Calu3 (cell line): ENCODE data around the gene MRFAP1. TPM values are rescaled to one million over a fixed set of nuclear protein-coding genes. Genes with fewer than 3 reads are reported as not detected.
"Not testable (repeated sequence)": the region's sequence is repeated elsewhere in the genome, so short reads cannot be mapped to it uniquely, and the experiment has no call there.

Experiments
- BruUV-seq: library from RNA; stranded (reverse); fragments of 400-500 nt; replicated peaks from 2 replicates; lab custom pipeline; 2021; lab: Mats Ljungman, UMichigan
- CTCF ChIA-PET: fragments of 300-600 bp; sonication (Branson Sonifier 250); formaldehyde crosslinking; loops from one replicate; lab custom pipeline; 2022; ENCODE audit warnings: antibody characterized with exemption; lab: Charles Lee
- DNase-seq: peaks from one replicate; pipeline ENCODE4 v3.0.0; 2022
- H3K27ac Mint-ChIP-seq: one replicate; pipeline ENCODE4 v1.8.0; 2022; ENCODE audit warnings: mixed read lengths; ENCODE audit not compliant: unreplicated experiment
- H3K27me3 Mint-ChIP-seq: one replicate; pipeline ENCODE4 v1.8.0; 2022; ENCODE audit warnings: mixed read lengths; ENCODE audit not compliant: unreplicated experiment
- H3K36me3 Mint-ChIP-seq: one replicate; pipeline ENCODE4 v1.8.0; 2022; ENCODE audit warnings: mild to moderate bottlenecking, moderate library complexity, mixed read lengths; ENCODE audit not compliant: insufficient read depth, unreplicated experiment
- H3K4me1 Mint-ChIP-seq: one replicate; pipeline ENCODE4 v1.8.0; 2022; ENCODE audit warnings: mild to moderate bottlenecking, low read depth, mixed read lengths; ENCODE audit not compliant: unreplicated experiment
- H3K4me3 Mint-ChIP-seq: one replicate; pipeline ENCODE4 v1.8.0; 2022; ENCODE audit warnings: mild to moderate bottlenecking, low read depth, moderate library complexity, mixed read lengths; ENCODE audit not compliant: unreplicated experiment
- H3K9me3 Mint-ChIP-seq: one replicate; pipeline ENCODE4 v1.8.0; 2022; ENCODE audit warnings: low read depth, mixed read lengths; ENCODE audit not compliant: unreplicated experiment
- intact Hi-C: fragments of 100-400 bp; cut with micrococcal nuclease; formaldehyde crosslinking; loops from one replicate; pipeline ENCODE4 v1.10.0; 2022; ENCODE audit not compliant: unreplicated experiment
- total RNA-seq: library from RNA; stranded (reverse); gene quantifications from 2 replicates; pipeline ENCODE4 v1.2.3, GENCODE V29; 2022
- TF ChIP-seq, protein P1 (sequence below): fragments of 200-600 bp; IDR thresholded peaks from one replicate; pipeline ENCODE4 v1.8.0; 2022; ENCODE audit warnings: antibody characterized with exemption; ENCODE audit not compliant: unreplicated experiment

Gene MRFAP1
- total RNA-seq, 1 experiment from 2014 or later = 151 TPM

DNA sequence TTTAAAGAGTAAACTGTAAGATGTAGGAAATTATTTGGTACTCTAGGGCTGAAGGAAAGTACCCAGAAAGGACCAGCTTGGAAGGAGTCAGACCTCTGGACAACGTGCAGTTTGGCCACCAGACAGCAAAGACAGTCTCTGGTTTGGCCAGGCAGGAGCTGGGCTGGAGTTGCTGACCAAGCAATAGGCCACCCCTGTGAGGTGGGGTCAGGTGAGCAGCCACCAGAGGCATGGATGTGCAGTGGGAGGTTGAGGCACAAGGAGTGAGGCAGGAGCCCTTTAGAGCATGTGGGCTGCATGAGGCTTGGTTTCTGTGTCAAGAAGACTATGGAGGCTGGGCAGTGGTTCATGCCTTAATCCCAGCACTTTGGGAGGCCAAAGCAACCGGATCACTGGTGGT lies 17.7 kb upstream of the MRFAP1 start:
- TF ChIP-seq, protein P1, sequence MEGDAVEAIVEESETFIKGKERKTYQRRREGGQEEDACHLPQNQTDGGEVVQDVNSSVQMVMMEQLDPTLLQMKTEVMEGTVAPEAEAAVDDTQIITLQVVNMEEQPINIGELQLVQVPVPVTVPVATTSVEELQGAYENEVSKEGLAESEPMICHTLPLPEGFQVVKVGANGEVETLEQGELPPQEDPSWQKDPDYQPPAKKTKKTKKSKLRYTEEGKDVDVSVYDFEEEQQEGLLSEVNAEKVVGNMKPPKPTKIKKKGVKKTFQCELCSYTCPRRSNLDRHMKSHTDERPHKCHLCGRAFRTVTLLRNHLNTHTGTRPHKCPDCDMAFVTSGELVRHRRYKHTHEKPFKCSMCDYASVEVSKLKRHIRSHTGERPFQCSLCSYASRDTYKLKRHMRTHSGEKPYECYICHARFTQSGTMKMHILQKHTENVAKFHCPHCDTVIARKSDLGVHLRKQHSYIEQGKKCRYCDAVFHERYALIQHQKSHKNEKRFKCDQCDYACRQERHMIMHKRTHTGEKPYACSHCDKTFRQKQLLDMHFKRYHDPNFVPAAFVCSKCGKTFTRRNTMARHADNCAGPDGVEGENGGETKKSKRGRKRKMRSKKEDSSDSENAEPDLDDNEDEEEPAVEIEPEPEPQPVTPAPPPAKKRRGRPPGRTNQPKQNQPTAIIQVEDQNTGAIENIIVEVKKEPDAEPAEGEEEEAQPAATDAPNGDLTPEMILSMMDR = no peak
- H3K9me3 Mint-ChIP-seq = no peaks in the 10 kb centered on the region
- H3K27me3 Mint-ChIP-seq = no peaks in the 10 kb centered on the region
- no peak overlapping the region for H3K27ac Mint-ChIP-seq
- no peak for DNase-seq
- no peaks in the 10 kb centered on the region for H3K36me3 Mint-ChIP-seq
- H3K4me1 Mint-ChIP-seq = no peaks in the 10 kb centered on the region
- H3K4me3 Mint-ChIP-seq = no peak overlapping the region
- no TSS peak for BruUV-seq
- CTCF ChIA-PET = interaction anchor here (0.6 kb wide), 1 partner anchor 20 kb away, joined by 5 read pairs; no protein-coding TSS in a partner anchor
- intact Hi-C loops = no loop called here

GRCh38 chr4:6625256-6625655 lies 15.2 kb upstream of the MRFAP1 start:
- CTCF ChIA-PET = no interaction called here

DNA sequence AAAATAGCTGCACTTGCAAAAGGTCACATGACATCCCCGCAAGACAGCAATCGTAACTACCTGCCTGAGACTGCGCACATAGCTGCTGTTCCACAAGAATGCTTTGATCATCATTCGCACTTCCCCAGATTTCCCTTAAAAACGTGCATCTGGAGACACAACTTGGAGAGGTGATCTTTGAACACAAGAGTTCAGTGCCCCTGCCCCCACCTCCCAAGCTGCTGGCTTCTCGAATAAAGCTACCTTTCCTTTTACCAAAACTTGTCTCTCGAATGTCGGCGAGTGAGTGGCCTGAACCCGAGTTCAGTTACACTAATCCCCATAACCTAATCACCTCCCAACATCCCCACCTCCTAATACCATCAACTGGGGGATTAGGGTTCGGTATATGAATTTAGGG lies 14.4 kb upstream of the MRFAP1 start:
- H3K27me3 Mint-ChIP-seq = no peaks in the 10 kb centered on the region
- intact Hi-C loops = no loop called here
- no TSS peak for BruUV-seq
- no peak overlapping the region for H3K27ac Mint-ChIP-seq
- DNase-seq = no peak
- TF ChIP-seq, protein P1 = no peak
- CTCF ChIA-PET = no interaction called here
- H3K36me3 Mint-ChIP-seq = no peaks in the 10 kb centered on the region
- no peaks in the 10 kb centered on the region for H3K9me3 Mint-ChIP-seq
- H3K4me1 Mint-ChIP-seq = no peaks in the 10 kb centered on the region
- H3K4me3 Mint-ChIP-seq = no peak overlapping the region

More at GRCh38 chr4:6625256-6625655, 15.2 kb upstream of the MRFAP1 start:
- Mint-ChIP-seq H3K27me3 (no peaks in the 10 kb centered on the region), H3K27ac (no peak overlapping the region), H3K36me3 (no peaks in the 10 kb centered on the region), H3K4me3 (no peak overlapping the region), H3K9me3 (no peaks in the 10 kb centered on the region), H3K4me1 (no peaks in the 10 kb centered on the region)
- intact Hi-C loops = no loop called here
- BruUV-seq = no TSS peak
- TF ChIP-seq, protein P1 = no peak
- no peak for DNase-seq

GRCh38 chr4:6627832-6628231 lies 12.7 kb upstream of the MRFAP1 start:
- intact Hi-C loops = no loop called here
- CTCF ChIA-PET = no interaction called here
- H3K4me1 Mint-ChIP-seq = no peaks in the 10 kb centered on the region

GRCh38 chr4:6628484-6628883 lies 12.0 kb upstream of the MRFAP1 start:
- BruUV-seq, intact Hi-C loops, H3K27me3 Mint-ChIP-seq, H3K36me3 Mint-ChIP-seq, H3K27ac Mint-ChIP-seq, H3K4me1 Mint-ChIP-seq, CTCF ChIA-PET, H3K4me3 Mint-ChIP-seq, DNase-seq, H3K9me3 Mint-ChIP-seq: not testable (repeated sequence)

More at GRCh38 chr4:6627832-6628231, 12.7 kb upstream of the MRFAP1 start:
- H3K9me3 Mint-ChIP-seq = no peaks in the 10 kb centered on the region
- H3K27ac Mint-ChIP-seq = no peak overlapping the region
- BruUV-seq = no TSS peak
- H3K4me3 Mint-ChIP-seq = no peak overlapping the region
- TF ChIP-seq, protein P1 = no peak
- no peaks in the 10 kb centered on the region for H3K27me3 Mint-ChIP-seq
- H3K36me3 Mint-ChIP-seq = no peaks in the 10 kb centered on the region
- no peak for DNase-seq
